ENCODE measurements around the gene FIBCD1. TPM values are rescaled to one million over a fixed set of nuclear protein-coding genes. Genes with fewer than 3 reads are reported as not detected.

FIBCD1 gene
- total RNA-seq, 2 experiments from 2014 or later: not detected

- POLR2A ChIA-PET: interaction anchor here (0.6 to 1.2 kb wide), 2 partner anchors 13 to 157 kb away, joined by 3 to 4 read pairs; no protein-coding TSS in a partner anchor
- Histone ChIP-seq H3K36me3 (ENCODE audit: insufficient read depth, low read length) (no peaks in the 10 kb centered on the region), H4K20me1 (ENCODE audit: insufficient read depth, low read length) (no peaks in the 10 kb centered on the region), H3K4me1 (ENCODE audit: insufficient read depth, low read length, poor library complexity, severe bottlenecking) (peaks cover 6% of the 10 kb centered on the region), H3K4me2 (ENCODE audit: low read length) (no peak overlapping the region), H3K9me2 (ENCODE audit: insufficient read depth, low read length) (no peaks in the 10 kb centered on the region), H2AFZ (ENCODE audit: low read length) (no peak overlapping the region), H3K4me3 (ENCODE audit: low read depth, low read length, poor library complexity, severe bottlenecking) (no peak overlapping the region), H3K9me3 (ENCODE audit: low read length) (no peaks in the 10 kb centered on the region), H3K27ac (ENCODE audit: low read depth, low read length, poor library complexity, severe bottlenecking) (no peak overlapping the region), H3K79me2 (ENCODE audit: insufficient read depth, low read depth, low read length) (no peaks in the 10 kb centered on the region)
- DNase-seq (ENCODE audit: low spot score): no peak
- BruUV-seq (replicated peaks): no TSS peak
- TF ChIP-seq CTCF (conservative IDR thresholded peaks at IDR 0.05; ENCODE audit: low read length) (no peak), EZH2phosphoT487 (IDR thresholded peaks at IDR 0.05; ENCODE audit: borderline replicate concordance, low read depth, low read length) (no peak)
- intact Hi-C loops (cut with micrococcal nuclease; ENCODE audit: unreplicated experiment): loop anchor here (1.0 to 5.0 kb wide), 2 partner anchors 75 to 131 kb away; no protein-coding TSS in a partner anchor
- CTCF ChIA-PET (ENCODE audit: unreplicated experiment): no interaction called here
Observed at GRCh38 chr9:130865921-130866320, 73.1 kb downstream of the FIBCD1 start.

- Histone ChIP-seq H3K4me2 (ENCODE audit: low read length) (no peak overlapping the region), H3K9me2 (ENCODE audit: insufficient read depth, low read length) (no peaks in the 10 kb centered on the region), H3K79me2 (ENCODE audit: insufficient read depth, low read depth, low read length) (no peaks in the 10 kb centered on the region), H3K4me3 (ENCODE audit: low read depth, low read length, poor library complexity, severe bottlenecking) (no peak overlapping the region), H3K36me3 (ENCODE audit: insufficient read depth, low read length) (no peaks in the 10 kb centered on the region), H2AFZ (ENCODE audit: low read length) (no peak overlapping the region), H3K4me1 (ENCODE audit: insufficient read depth, low read length, poor library complexity, severe bottlenecking) (no peaks in the 10 kb centered on the region), H3K27ac (ENCODE audit: low read depth, low read length, poor library complexity, severe bottlenecking) (no peak overlapping the region), H4K20me1 (ENCODE audit: insufficient read depth, low read length) (no peaks in the 10 kb centered on the region), H3K9me3 (ENCODE audit: low read length) (no peaks in the 10 kb centered on the region)
- POLR2A ChIA-PET: no interaction called here
- intact Hi-C loops (cut with micrococcal nuclease; ENCODE audit: unreplicated experiment): loop anchor here (5.0 kb wide), 1 partner anchor 402 kb away; no protein-coding TSS in a partner anchor
- CTCF ChIA-PET (ENCODE audit: unreplicated experiment): no interaction called here
- DNase-seq (ENCODE audit: low spot score): no peak
- TF ChIP-seq CTCF (conservative IDR thresholded peaks at IDR 0.05; ENCODE audit: low read length): no peak
- TF ChIP-seq EZH2phosphoT487 (IDR thresholded peaks at IDR 0.05; ENCODE audit: borderline replicate concordance, low read depth, low read length): no peak
- no TSS peak for BruUV-seq (replicated peaks)
Observed at GRCh38 chr9:130864541-130864940, 74.5 kb downstream of the FIBCD1 start.

GRCh38 chr9:130862747-130863146 lies 76.3 kb downstream of the FIBCD1 start:
- ChIA-PET POLR2A (no interaction called here), CTCF (ENCODE audit: unreplicated experiment) (no interaction called here)
- no peaks in the 10 kb centered on the region for H3K9me2 ChIP-seq (ENCODE audit: insufficient read depth, low read length)
- no peaks in the 10 kb centered on the region for H4K20me1 ChIP-seq (ENCODE audit: insufficient read depth, low read length)
- H3K36me3 ChIP-seq (ENCODE audit: insufficient read depth, low read length): no peaks in the 10 kb centered on the region
- H3K9me3 ChIP-seq (ENCODE audit: low read length): no peaks in the 10 kb centered on the region
- H3K4me3 ChIP-seq (ENCODE audit: low read depth, low read length, poor library complexity, severe bottlenecking): no peak overlapping the region
- no peaks in the 10 kb centered on the region for H3K4me1 ChIP-seq (ENCODE audit: insufficient read depth, low read length, poor library complexity, severe bottlenecking)
- H2AFZ ChIP-seq (ENCODE audit: low read length): no peak overlapping the region
- no peaks in the 10 kb centered on the region for H3K79me2 ChIP-seq (ENCODE audit: insufficient read depth, low read depth, low read length)
- H3K4me2 ChIP-seq (ENCODE audit: low read length): no peak overlapping the region
- no peak overlapping the region for H3K27ac ChIP-seq (ENCODE audit: low read depth, low read length, poor library complexity, severe bottlenecking)
- TF ChIP-seq EZH2phosphoT487 (IDR thresholded peaks at IDR 0.05; ENCODE audit: borderline replicate concordance, low read depth, low read length): no peak
- no peak for TF ChIP-seq CTCF (conservative IDR thresholded peaks at IDR 0.05; ENCODE audit: low read length)
- no peak for DNase-seq (ENCODE audit: low spot score)
- intact Hi-C loops (cut with micrococcal nuclease; ENCODE audit: unreplicated experiment): loop anchor here (1.0 to 5.0 kb wide), 3 partner anchors 91 to 400 kb away; no protein-coding TSS in a partner anchor
- BruUV-seq (replicated peaks): no TSS peak

Measured in OCI-LY7 (cell line).